Heart left ventricle (tissue), 16 donors: ENCODE results near the gene ZBTB40. TPM values are rescaled to one million over a fixed set of nuclear protein-coding genes. Genes with fewer than 3 reads are reported as not detected.

ENCODE experiments used
- ATAC-seq, 4 donors: fragments of 200-7000 bp; cut with Tn5 transposase; one replicate each; pipeline ENCODE4 v1.9.1; 2020 to 2022; ENCODE audit warnings: moderate library complexity in 4 of 4, mild to moderate bottlenecking in 3 of 4, moderate number of reproducible peaks in 1 of 4
- DNase-seq, 5 donors: peaks; one replicate each; pipeline ENCODE4 v3.0.0-alpha.2; 2020
- H3K27ac ChIP-seq, 12 donors: fragments of 200-600 bp; sonication (generic) in 4 of 12; one replicate each; pipeline versions ENCODE4 v1.5.0 to v1.8.0; 2016 to 2022; ENCODE audit warnings: mild to moderate bottlenecking in 2 of 12
- H3K27me3 ChIP-seq, 9 donors: fragments of 200-600 bp; sonication (generic) in 2 of 9; one replicate each; pipeline versions ENCODE4 v1.5.1 to v1.8.0; 2016 to 2022; ENCODE audit warnings: mild to moderate bottlenecking in 3 of 9
- H3K36me3 ChIP-seq, 9 donors: fragments of 200-600 bp; sonication (generic) in 2 of 9; one replicate each; pipeline versions ENCODE4 v1.5.0 to v1.8.0; 2018 to 2022; ENCODE audit warnings: mild to moderate bottlenecking in 2 of 9
- H3K4me1 ChIP-seq, 12 donors: fragments of 200-600 bp; sonication (generic) in 4 of 12; one replicate each; pipeline versions ENCODE4 v1.5.0 to v1.8.0; 2016 to 2022; ENCODE audit warnings: mild to moderate bottlenecking in 3 of 12
- H3K4me3 ChIP-seq, 12 donors: fragments of 200-600 bp; sonication (generic) in 4 of 12; one replicate each; pipeline versions ENCODE4 v1.5.0 to v1.8.0; 2017 to 2022; ENCODE audit warnings: mild to moderate bottlenecking in 9 of 12, moderate library complexity in 4 of 12
- H3K9me3 ChIP-seq, 12 donors: fragments of 200-600 bp; sonication (generic) in 4 of 12; one replicate each; pipeline versions ENCODE4 v1.5.0 to v1.8.0; 2016 to 2022; ENCODE audit warnings: mild to moderate bottlenecking in 1 of 12
- CTCF ChIP-seq, 12 donors: fragments of 200-600 bp; sonication (generic) in 4 of 12; IDR thresholded peaks; one replicate each; pipeline versions ENCODE4 v1.5.0 to v1.8.0; 2018 to 2022; ENCODE audit warnings: antibody characterized with exemption in 12 of 12, mild to moderate bottlenecking in 5 of 12
- POLR2A ChIP-seq, 2 donors: fragments of 450-650 bp; IDR thresholded peaks; one replicate each; pipeline ENCODE4 v1.6.1; 2017; ENCODE audit warnings: antibody characterized with exemption in 2 of 2, mild to moderate bottlenecking in 2 of 2, moderate library complexity in 2 of 2
- WGBS, 4 donors: extraction: QIAGEN DNeasy Blood & Tissue Kit in 2 of 4; methylation state at CpG; one replicate each; pipeline versions ENCODE4 v1.1.5 to v1.1.7; 2013 to 2018; 5-methylcytosine and 5-hydroxymethylcytosine counted together
- intact Hi-C, 10 donors: fragments of 100-400 bp; cut with DNase I; formaldehyde crosslinking; loops; one replicate each; pipeline versions ENCODE4 v1.11.1 to v1.14.2; 2022
- polyA plus RNA-seq, 2 donors: library from polyadenylated mRNA; stranded (reverse); fragments of 200-250 nt; gene quantifications; one replicate each; pipeline ENCODE4 v1.2.3, GENCODE V29; 2013
- total RNA-seq, 9 donors: library from RNA; depleted of rRNA in 2 of 9; stranded (reverse); fragments of >200 nt in 2 of 9; fragmentation: NEBNext Ultra II Directional in 3 of 9; extraction: Animal tissue kit (Norgen Biotek cat#: 25700) in 3 of 9; gene quantifications; one replicate each; pipeline versions ENCODE4 v1.1.0 to v1.2.4, GENCODE V29; 2016 to 2023
- donor health status: ischemic (EF 13 %, LVEDD 7.1; RV severe dilation, severe dysfunction).
- donor health status: healthy with polysubstance abuse.
- donor health status: DM: no; HTN: yes; CAD: no.
- donor health status: DM: no; HTN: no; CAD: no.
- donor health status: ischemic (EF 25% LVEDD 6.9; RV normal size, moderate dysfunction).
- donor health status: ischemic (EF 25% LVEDD 5.7; RV mildly dilated, moderate dysfunction).
- donor health status: healthy.
- donor health status: DM: yes; HTN: yes; CAD: no.
- donor health status: ischemic (EF 35%, LVEDD 5.7; RV mildly dilated, moderate dysfunction).
- donor health status: nonischemic (EF 11% LVEDD 7.7; RV severe dilation, severe dysfunction).
- donor health status: DM: yes; HTN: yes; CAD: no.
- donor health status: PGD.
- donor health status: ischemic (EF 29% LVEDD 5.4; RV normal size, mild dysfunction).
- donor health status: nonischemic (EF 23%, LVEDD 6.1; RV moderate dilation, normal function).

The ZBTB40 gene
- total and polyA plus RNA-seq, 11 donors, result 4.6 to 17.7 (median 15.1) TPM

GRCh38 chr1:22406722-22407495 is 44.7 kb upstream of the ZBTB40 start:
- Histone ChIP-seq H3K27ac (no peak overlapping the region), H3K36me3 (no peaks in the 10 kb centered on the region), H3K4me1 (no peaks in the 10 kb centered on the region), H3K9me3 (no peaks in the 10 kb centered on the region), H3K27me3 (peaks cover 0 to 33% (median 12%) of the 10 kb centered on the region in 9 donors), H3K4me3 (no peak overlapping the region)
- TF ChIP-seq CTCF (IDR thresholded peaks at IDR 0.05) (no peak), POLR2A (IDR thresholded peaks at IDR 0.05) (no peak)
- DNase-seq (no peak), ATAC-seq (no peak)
- intact Hi-C loops, result no loop called here
- 56 to 66% (median 59%) methylated on average over 13 of the region's 13 CpGs for WGBS, 4 donors

GRCh38 chr1:22408230-22408629 is 43.4 kb upstream of the ZBTB40 start:
- TF ChIP-seq POLR2A (IDR thresholded peaks at IDR 0.05), result no peak
- no peak for TF ChIP-seq CTCF (IDR thresholded peaks at IDR 0.05)
- WGBS, 4 donors, result 47 to 68% (median 62%) methylated on average over 3 of the region's 3 CpGs
- no peak for DNase-seq
- intact Hi-C loops, result no loop called here
- H3K27ac ChIP-seq, result no peak overlapping the region
- ATAC-seq, result no peak
- H3K4me1 ChIP-seq, result peaks cover 0 to 4% (median 0%) of the 10 kb centered on the region in 12 donors
- H3K9me3 ChIP-seq, result no peaks in the 10 kb centered on the region
- no peak overlapping the region for H3K4me3 ChIP-seq
- no peaks in the 10 kb centered on the region for H3K36me3 ChIP-seq
- peaks cover 0 to 21% (median 9%) of the 10 kb centered on the region in 9 donors for H3K27me3 ChIP-seq

GRCh38 chr1:22410401-22410800 is 41.2 kb upstream of the ZBTB40 start:
- no peak for ATAC-seq

More at GRCh38 chr1:22410401-22410800, 41.2 kb upstream of the ZBTB40 start:
- Histone ChIP-seq H3K27ac (no peak overlapping the region), H3K36me3 (no peaks in the 10 kb centered on the region), H3K9me3 (no peaks in the 10 kb centered on the region), H3K4me3 (no peak overlapping the region), H3K27me3 (peaks cover 0 to 6% (median 0%) of the 10 kb centered on the region in 9 donors), H3K4me1 (peaks cover 0 to 4% (median 0%) of the 10 kb centered on the region in 12 donors)
- TF ChIP-seq POLR2A (IDR thresholded peaks at IDR 0.05) (no peak), CTCF (IDR thresholded peaks at IDR 0.05) (no peak)
- 90 to 97% (median 93%) methylated on average over 3 of the region's 3 CpGs for WGBS, 4 donors
- intact Hi-C loops, result loop anchor here in 7 of 10 donors (5.0 to 10.0 kb wide), 7 partner anchors 276 to 736 kb away; no protein-coding TSS in a partner anchor
- no peak for DNase-seq
